BLaER1 treated with 17β-estradiol and CSF1 and Interleukin-3, amounts not matched to agents 10 nM and 100 nM (cell line): ENCODE data around the gene TCL1A.
A peak's percentile ranks its signal among the peaks of the same experiment; 100 is the strongest.
"Not testable (repeated sequence)": the region's sequence is repeated elsewhere in the genome, so short reads cannot be mapped to it uniquely, and the experiment has no call there.

Source experiments
- H3K27ac ChIP-seq, 11 experiments: shearing (Covaris generic); formaldehyde crosslinking; 2 replicates each; pipeline ENCODE4 v1.8.1; 2022
- H3K27me3 ChIP-seq, 11 experiments: shearing (Covaris generic); formaldehyde crosslinking; 2 replicates each; pipeline ENCODE4 v1.8.1; 2022
- H3K36me3 ChIP-seq, 11 experiments: shearing (Covaris generic); formaldehyde crosslinking; 2 replicates each; pipeline ENCODE4 v1.8.1; 2022
- H3K4me1 ChIP-seq, 10 experiments: shearing (Covaris generic); formaldehyde crosslinking; 2 replicates each; pipeline ENCODE4 v1.8.1; 2022
- H3K4me2 ChIP-seq, 11 experiments: shearing (Covaris generic); formaldehyde crosslinking; 2 replicates each; pipeline ENCODE4 v1.8.1; 2022
- H3K4me3 ChIP-seq, 10 experiments: shearing (Covaris generic); formaldehyde crosslinking; 2 replicates each; pipeline ENCODE4 v1.8.1; 2022
- H3K9ac ChIP-seq, 11 experiments: shearing (Covaris generic); formaldehyde crosslinking; 2 replicates each; pipeline ENCODE4 v1.8.1; 2022
- H3K9me3 ChIP-seq, 11 experiments: shearing (Covaris generic); formaldehyde crosslinking; replicated peaks in 1 of 11; 2 replicates each; pipeline ENCODE4 v1.8.1; 2022
- H4K20me1 ChIP-seq, 11 experiments: shearing (Covaris generic); formaldehyde crosslinking; 2 replicates each; pipeline ENCODE4 v1.8.1; 2022
- Cebpa-rat ChIP-seq, 11 experiments: shearing (Covaris generic); IDR thresholded peaks; 2 replicates each; pipeline ENCODE4 v1.8.1; 2022

Gene TCL1A

GRCh38 chr14:95679148-95679815 lies 34.6 kb downstream of the TCL1A start:
- Histone ChIP-seq H3K4me1 (peaks cover 0 to 67% (median 42%) of the 10 kb centered on the region in 10 experiments; a peak in 17 of 20 replicates), H3K9ac (no peak overlapping the region), H3K27me3 (no peaks in the 10 kb centered on the region), H3K4me3 (no peak overlapping the region), H4K20me1 (no peaks in the 10 kb centered on the region), H3K36me3 (peaks cover 0 to 9% (median 0%) of the 10 kb centered on the region in 11 experiments; a peak in 1 of 22 replicates), H3K9me3 (peaks cover 12 to 24% (median 20%) of the 10 kb centered on the region in 11 experiments), H3K27ac (no peak overlapping the region; a peak in 1 of 22 replicates), H3K4me2 (peak overlapping the region in 9 of 11 experiments; percentile 15 to 67 (median 46); a peak in 14 of 22 replicates)
- no peak for TF ChIP-seq Cebpa-rat (IDR thresholded peaks at IDR 0.05)

GRCh38 chr14:95677179-95677835 lies 36.6 kb downstream of the TCL1A start:
- Histone ChIP-seq H3K27ac (no peak overlapping the region), H3K4me3 (no peak overlapping the region), H3K4me1 (peaks cover 0 to 82% (median 44%) of the 10 kb centered on the region in 10 experiments; a peak in 17 of 20 replicates), H3K9me3 (peaks cover 12 to 24% (median 20%) of the 10 kb centered on the region in 11 experiments), H3K27me3 (no peaks in the 10 kb centered on the region), H3K9ac (no peak overlapping the region), H3K4me2 (peak overlapping the region in 9 of 11 experiments; percentile 15 to 69 (median 48); a peak in 17 of 22 replicates), H4K20me1 (no peaks in the 10 kb centered on the region), H3K36me3 (peaks cover 0 to 9% (median 0%) of the 10 kb centered on the region in 11 experiments; a peak in 1 of 22 replicates)
- TF ChIP-seq Cebpa-rat (IDR thresholded peaks at IDR 0.05), result no peak

- Histone ChIP-seq H3K9ac (no peak overlapping the region), H3K27ac (no peak overlapping the region), H4K20me1 (no peaks in the 10 kb centered on the region), H3K4me2 (peak overlapping the region in 7 of 11 experiments; percentile 21 to 73 (median 61); a peak in 14 of 22 replicates), H3K9me3 (peaks cover 12 to 24% (median 20%) of the 10 kb centered on the region in 11 experiments), H3K4me1 (peaks cover 3 to 98% (median 58%) of the 10 kb centered on the region in 10 experiments; a peak in 19 of 20 replicates), H3K27me3 (no peaks in the 10 kb centered on the region), H3K4me3 (0 out of 20 replicates have a peak overlapping the region, but pooled peaks of 1 of the 10 experiments have one; percentile 13), H3K36me3 (peaks cover 0 to 9% (median 0%) of the 10 kb centered on the region in 11 experiments; a peak in 1 of 22 replicates)
- no peak for TF ChIP-seq Cebpa-rat (IDR thresholded peaks at IDR 0.05)
Measured at GRCh38 chr14:95675486-95675885, 38.4 kb downstream of the TCL1A start.

GRCh38 chr14:95674613-95675012 lies 39.3 kb downstream of the TCL1A start:
- Histone ChIP-seq H3K4me3 (no peak overlapping the region), H3K27ac (no peak overlapping the region), H3K27me3 (no peaks in the 10 kb centered on the region), H3K9ac (no peak overlapping the region), H3K4me2 (peak overlapping the region in 6 of 11 experiments; percentile 21 to 73 (median 62); a peak in 8 of 22 replicates), H3K36me3 (peaks cover 0 to 9% (median 0%) of the 10 kb centered on the region in 11 experiments; a peak in 1 of 22 replicates), H3K4me1 (peaks cover 11 to 98% (median 58%) of the 10 kb centered on the region in 10 experiments), H3K9me3 (peaks cover 12 to 24% (median 20%) of the 10 kb centered on the region in 11 experiments), H4K20me1 (no peaks in the 10 kb centered on the region)
- no peak for TF ChIP-seq Cebpa-rat (IDR thresholded peaks at IDR 0.05)

GRCh38 chr14:95668235-95668772 lies 45.6 kb downstream of the TCL1A start:
- TF ChIP-seq Cebpa-rat (IDR thresholded peaks at IDR 0.05), result no peak
- Histone ChIP-seq H3K36me3 (no peaks in the 10 kb centered on the region), H3K4me2 (peak overlapping the region; percentile 8 to 94 (median 82)), H3K27ac (peak overlapping the region in 8 of 11 experiments; percentile 8 to 97 (median 84); a peak in 15 of 22 replicates), H3K27me3 (no peaks in the 10 kb centered on the region; a peak in 1 of 22 replicates), H3K4me3 (no peak overlapping the region), H3K4me1 (peaks cover 38 to 100% (median 89%) of the 10 kb centered on the region in 10 experiments), H3K9ac (peak overlapping the region in 6 of 11 experiments; percentile 42 to 84 (median 70); a peak in 11 of 22 replicates), H3K9me3 (no peaks in the 10 kb centered on the region), H4K20me1 (no peaks in the 10 kb centered on the region)

GRCh38 chr14:95667249-95667693 lies 46.7 kb downstream of the TCL1A start:
- H4K20me1 ChIP-seq, result no peaks in the 10 kb centered on the region
- H3K27me3 ChIP-seq, result no peaks in the 10 kb centered on the region; a peak in 1 of 22 replicates
- peak overlapping the region in 9 of 11 experiments; percentile 14 to 84 (median 63); a peak in 15 of 22 replicates for H3K9ac ChIP-seq
- H3K4me2 ChIP-seq, result peak overlapping the region; percentile 57 to 94 (median 82)
- peak overlapping the region in 8 of 11 experiments; percentile 49 to 97 (median 84); a peak in 15 of 22 replicates for H3K27ac ChIP-seq
- peak overlapping the region in 3 of 10 experiments; percentile 33 to 49 (median 38); a peak in 4 of 20 replicates for H3K4me3 ChIP-seq
- no peaks in the 10 kb centered on the region for H3K36me3 ChIP-seq
- no peak for TF ChIP-seq Cebpa-rat (IDR thresholded peaks at IDR 0.05)
- peaks cover 45 to 100% (median 98%) of the 10 kb centered on the region in 10 experiments for H3K4me1 ChIP-seq
- no peaks in the 10 kb centered on the region for H3K9me3 ChIP-seq

GRCh38 chr14:95666450-95666849 lies 47.5 kb downstream of the TCL1A start:
- Histone ChIP-seq H3K4me3 (peak overlapping the region in 5 of 10 experiments; percentile 12 to 49 (median 33); a peak in 7 of 20 replicates), H3K27me3 (no peaks in the 10 kb centered on the region; a peak in 1 of 22 replicates), H3K4me2 (peak overlapping the region; percentile 57 to 94 (median 82)), H3K36me3 (no peaks in the 10 kb centered on the region), H3K4me1 (peaks cover 45 to 100% (median 100%) of the 10 kb centered on the region in 10 experiments), H3K9ac (peak overlapping the region in 8 of 11 experiments; percentile 21 to 84 (median 69); a peak in 13 of 22 replicates), H4K20me1 (no peaks in the 10 kb centered on the region), H3K27ac (peak overlapping the region in 9 of 11 experiments; percentile 5 to 97 (median 79); a peak in 18 of 22 replicates), H3K9me3 (no peaks in the 10 kb centered on the region)
- no peak for TF ChIP-seq Cebpa-rat (IDR thresholded peaks at IDR 0.05)

- H3K27me3 ChIP-seq, result not testable (repeated sequence)
- Histone ChIP-seq H3K4me2 (peak overlapping the region; percentile 57 to 94 (median 82)), H3K4me1 (peaks cover 42 to 100% (median 99%) of the 10 kb centered on the region in 10 experiments)
Measured at GRCh38 chr14:95665530-95665929, 48.4 kb downstream of the TCL1A start.

More at GRCh38 chr14:95665530-95665929, 48.4 kb downstream of the TCL1A start:
- peak overlapping the region in 5 of 10 experiments; percentile 12 to 33 (median 24); a peak in 5 of 20 replicates for H3K4me3 ChIP-seq
- H3K36me3 ChIP-seq, H4K20me1 ChIP-seq, H3K9me3 ChIP-seq: not testable (repeated sequence)
- H3K9ac ChIP-seq, result peak overlapping the region in 9 of 11 experiments; percentile 12 to 84 (median 63); a peak in 16 of 22 replicates
- H3K27ac ChIP-seq, result peak overlapping the region in 8 of 11 experiments; percentile 49 to 97 (median 84); a peak in 16 of 22 replicates
